NCI-H526 (cell line): ENCODE measurements around the gene HNRNPUL1.
A peak's percentile ranks its signal among the peaks of the same experiment; 100 is the strongest.

ENCODE experiments used
- DNase-seq, 2 experiments: peaks; one replicate each; lab custom pipeline; 2025; lab: John Stamatoyannopoulos, UW

Gene HNRNPUL1

DNA sequence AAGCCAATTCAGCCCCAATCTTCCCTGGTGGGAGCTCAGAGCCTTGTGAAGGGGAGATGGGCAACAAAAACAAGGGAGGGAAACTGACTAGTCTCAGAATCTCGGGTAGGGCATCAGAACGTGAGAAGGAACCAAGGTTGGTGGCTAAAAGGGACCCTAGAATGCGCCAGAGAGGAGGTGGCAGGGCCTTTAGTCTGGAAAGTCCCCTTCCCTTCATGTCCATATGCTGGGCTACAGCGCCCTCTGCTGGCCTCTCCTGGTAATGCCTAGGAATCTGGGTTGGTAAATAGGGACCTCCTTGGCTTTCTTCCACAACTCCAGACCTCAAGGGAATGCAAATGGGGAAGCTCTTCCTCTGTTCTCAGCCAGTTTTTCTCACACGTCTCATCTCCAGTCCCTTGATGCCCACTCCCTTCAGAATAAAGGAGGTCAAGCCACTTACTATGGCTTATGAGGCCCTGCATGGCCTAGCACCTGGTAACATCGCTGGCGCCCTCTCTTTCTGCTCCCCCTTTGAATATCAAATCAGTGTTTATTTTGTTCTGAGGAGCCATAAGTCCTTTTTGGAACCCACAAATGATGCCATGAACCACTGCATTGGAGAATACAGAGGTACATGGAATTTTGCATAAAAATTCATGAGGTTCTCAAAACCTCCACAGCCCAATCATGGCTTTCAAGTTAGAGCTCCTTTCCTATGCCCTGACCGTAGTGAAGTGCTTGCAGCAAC is 44.4 kb downstream of the HNRNPUL1 start:
- peak; percentile 73 to 93 for DNase-seq

DNA sequence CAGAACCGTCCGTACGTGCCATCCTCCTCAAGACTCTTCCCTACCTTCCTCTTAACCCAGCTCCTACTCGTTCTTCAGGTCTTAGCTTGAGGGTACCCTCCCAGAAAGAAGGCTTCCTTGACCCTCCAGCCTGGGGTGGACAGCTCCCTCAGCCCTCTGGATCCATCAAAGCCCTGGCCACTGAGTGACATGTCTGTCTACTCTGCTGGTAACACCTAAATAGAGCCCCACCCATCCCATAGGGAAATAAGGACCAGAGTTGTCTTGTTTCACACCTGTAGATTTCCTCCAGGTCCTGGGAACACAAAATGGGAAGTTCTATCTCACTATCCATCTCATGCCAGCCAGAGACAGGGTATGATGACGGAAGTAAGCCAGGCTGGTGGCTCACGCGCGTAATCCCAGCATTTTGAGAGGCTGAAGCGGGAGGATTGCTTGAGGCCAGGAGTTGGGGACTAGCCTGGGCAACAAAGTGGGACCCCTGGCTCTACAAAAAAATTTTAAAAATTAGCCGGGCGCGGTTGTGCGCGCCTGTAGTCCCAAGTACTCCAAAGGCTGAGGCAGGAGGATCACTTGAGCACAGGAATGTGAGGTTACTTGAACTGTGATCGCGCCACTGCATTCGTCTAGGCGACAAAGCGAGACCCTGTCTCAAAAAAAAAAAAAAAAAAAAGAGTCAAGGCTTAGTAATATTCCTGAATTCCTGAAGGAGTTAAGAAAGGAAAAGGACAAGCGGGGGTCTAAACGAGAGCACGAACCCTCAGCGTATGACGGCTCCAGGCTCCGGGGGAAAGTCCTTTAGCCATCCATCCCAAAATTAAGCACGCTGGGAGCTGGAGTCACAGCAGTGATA is 45.2 kb downstream of the HNRNPUL1 start:
- peak in 1 of 2 experiments; percentile 43 for DNase-seq

DNA sequence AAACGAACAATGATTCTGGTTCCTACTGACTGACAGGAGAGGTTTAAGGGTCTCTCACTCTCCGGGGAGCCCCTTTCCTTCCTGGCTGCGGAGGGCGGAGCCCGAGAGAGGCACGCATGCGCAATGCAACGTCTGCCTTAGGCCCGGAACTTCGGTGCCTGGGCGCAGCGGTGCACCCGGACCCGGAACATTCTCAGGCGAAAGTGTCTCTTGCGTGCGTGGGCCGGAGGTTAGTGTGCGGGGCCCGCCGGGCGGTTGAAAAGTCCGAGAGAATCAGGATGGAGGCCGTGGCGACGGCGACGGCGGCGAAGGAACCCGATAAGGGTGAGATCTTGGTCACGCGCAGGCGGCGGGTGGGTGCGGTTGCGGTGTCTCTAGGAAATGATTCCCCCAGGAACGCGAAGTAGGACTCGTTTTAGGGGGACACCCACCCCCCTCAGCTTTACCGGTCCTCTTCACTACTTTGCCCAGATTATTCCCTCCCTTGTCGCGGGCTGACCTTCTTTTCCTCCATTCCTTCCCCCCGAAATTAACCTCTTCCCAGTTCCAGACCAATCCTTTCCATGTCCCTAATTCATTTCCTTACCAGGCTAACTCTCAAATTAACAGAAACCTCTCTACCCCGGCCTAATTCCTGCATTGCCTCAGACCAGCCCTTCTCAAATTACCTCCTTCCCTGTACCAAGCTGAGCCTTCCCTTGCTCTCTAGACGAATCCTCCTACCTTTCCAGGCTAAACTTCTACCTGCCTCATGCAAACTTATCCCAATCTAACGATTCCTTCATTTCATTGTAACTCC is 46.1 kb downstream of the HNRNPUL1 start, which contains the start of gene CCDC97:
Gene CCDC97, plus strand, starts transcription at position 140 of the 799 bp plus-strand sequence. Its CDS starts 139 bp downstream, at position 279.
- DNase-seq: peak; percentile 72 to 93

DNA sequence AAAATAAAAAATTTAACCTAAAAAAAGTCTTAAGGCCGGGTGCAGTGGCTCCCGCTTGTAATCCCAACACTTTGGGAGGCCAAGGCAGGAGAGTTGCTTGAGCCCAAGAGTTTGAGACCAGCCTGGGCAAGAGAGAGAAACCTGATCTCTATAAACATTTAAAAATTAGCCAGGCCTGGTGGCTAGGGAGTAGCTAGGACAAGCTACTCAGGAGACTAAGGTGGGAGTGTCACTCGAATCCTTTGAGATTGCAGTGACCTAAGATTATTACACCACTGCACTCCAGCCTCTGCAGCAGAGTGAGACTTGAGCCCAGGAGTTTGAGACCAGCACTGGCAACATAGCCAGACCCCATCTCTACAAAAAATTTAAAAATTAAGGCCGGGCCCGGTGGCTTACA is 46.9 kb downstream of the HNRNPUL1 start:
- no peak for DNase-seq

DNA sequence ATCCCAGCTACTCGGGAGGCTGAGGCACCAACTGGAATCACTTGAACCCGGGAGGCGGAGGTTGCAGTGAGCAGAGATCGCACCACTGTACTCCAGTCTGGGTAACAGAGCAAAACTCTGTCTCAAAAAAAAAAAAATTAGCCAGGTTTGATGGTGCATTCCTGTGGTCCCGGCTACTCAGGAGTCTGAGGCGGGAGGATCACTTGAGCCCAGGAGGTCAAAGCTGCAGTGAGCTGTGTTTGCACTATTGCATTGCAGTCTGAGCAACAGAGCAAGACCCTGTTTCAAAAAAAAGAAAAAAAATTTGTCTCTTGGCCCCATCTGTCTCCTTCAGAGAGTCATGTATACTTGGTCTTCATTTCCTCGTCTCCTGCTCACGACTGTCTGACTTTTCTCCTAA is 47.4 kb downstream of the HNRNPUL1 start:
- no peak for DNase-seq

DNA sequence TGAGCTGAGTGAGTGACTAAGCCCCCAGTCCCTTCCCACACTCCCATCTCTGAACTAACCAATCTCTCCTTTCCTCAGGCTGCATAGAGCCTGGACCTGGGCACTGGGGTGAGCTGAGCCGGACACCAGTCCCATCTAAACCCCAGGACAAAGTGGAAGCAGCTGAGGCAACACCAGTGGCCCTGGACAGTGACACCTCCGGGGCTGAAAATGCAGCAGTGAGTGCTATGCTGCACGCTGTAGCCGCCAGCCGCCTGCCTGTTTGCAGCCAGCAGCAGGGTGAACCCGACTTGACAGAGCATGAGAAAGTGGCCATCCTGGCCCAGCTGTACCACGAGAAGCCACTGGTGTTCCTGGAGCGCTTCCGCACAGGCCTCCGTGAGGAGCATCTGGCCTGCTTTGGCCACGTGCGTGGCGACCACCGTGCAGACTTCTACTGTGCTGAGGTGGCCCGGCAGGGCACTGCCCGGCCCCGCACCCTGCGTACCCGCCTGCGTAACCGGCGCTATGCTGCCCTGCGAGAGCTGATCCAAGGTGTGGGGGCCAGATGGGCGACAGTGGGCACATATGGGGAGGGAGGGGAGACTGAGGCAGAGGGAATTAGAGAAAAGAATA is 52.2 kb downstream of the HNRNPUL1 start:
- no peak for DNase-seq

DNA sequence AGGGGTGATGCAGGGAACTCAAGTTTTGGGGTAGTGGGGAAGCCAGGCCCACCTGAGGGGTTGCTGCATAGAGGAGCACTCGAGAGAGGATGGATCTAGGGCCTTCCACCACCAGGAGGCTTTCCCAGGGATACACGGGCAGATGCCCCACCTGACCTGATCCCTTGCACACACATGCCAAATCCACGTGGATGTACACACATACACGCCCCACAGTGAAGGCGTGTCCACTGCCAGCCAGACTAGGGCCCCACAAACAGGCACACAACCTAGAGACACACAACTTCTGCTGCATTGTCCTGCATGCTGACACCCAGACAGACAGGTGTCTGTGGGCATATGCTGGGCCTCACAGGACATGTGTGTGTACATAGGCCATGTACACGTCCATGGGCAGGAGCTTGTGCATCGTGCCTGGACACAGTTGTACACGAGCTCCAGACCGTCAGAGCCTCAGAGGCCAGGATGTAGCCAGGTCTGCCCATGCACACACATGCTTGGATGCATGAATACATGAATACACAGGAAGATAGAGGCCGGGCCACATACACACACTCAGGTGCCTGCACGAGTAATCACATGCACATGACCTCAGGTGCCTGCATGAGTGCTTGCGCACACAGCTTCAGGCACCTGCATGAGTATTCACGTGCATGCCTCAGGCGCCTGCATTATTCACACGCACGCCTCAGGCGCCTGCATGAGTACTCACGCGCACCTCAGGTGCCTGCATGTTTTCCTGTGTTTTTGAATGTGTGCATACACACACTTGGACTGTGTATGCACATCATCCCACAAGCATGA is 54.7 kb downstream of the HNRNPUL1 start:
- no peak for DNase-seq

DNA sequence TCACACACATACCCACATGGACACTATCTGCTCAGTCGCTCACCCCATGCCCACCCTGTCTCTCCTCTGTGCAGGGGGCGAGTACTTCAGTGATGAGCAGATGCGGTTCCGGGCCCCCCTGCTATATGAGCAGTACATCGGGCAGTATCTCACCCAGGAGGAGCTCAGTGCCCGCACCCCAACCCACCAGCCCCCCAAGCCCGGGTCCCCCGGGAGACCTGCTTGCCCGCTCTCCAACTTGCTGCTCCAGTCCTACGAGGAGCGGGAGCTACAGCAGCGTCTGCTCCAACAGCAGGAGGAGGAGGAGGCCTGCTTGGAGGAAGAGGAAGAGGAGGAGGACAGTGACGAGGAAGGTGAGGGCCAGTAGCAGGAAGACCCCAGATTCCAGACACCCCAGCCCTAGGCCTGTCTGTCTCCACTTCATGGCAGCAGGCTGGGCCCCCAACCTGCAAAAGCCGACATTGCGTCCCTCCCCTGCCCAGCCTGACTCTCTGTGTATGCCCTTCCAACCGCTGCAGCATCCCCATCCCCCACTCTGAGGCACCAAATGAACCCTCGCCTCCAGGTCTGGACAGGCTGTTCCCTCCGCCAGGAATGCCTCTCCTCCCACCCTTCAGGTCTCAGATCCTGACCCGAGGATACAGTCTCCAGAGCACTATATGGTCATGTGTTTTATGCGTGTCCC is 55.5 kb downstream of the HNRNPUL1 start:
- DNase-seq: no peak

DNA sequence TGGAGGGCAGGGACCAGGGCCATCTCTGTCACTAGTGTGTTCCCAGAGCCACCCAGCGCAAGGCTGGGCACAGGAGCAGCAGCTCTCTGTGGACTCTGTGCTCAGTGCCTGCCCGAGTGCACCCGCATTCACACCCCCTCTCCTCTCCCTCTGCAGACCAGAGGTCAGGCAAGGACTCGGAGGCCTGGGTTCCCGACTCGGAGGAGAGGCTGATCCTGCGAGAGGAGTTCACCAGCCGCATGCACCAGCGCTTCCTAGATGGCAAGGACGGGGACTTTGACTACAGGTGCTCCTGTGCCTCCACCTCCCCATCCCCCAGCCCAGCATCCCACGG is 56.0 kb downstream of the HNRNPUL1 start:
- DNase-seq: no peak

DNA sequence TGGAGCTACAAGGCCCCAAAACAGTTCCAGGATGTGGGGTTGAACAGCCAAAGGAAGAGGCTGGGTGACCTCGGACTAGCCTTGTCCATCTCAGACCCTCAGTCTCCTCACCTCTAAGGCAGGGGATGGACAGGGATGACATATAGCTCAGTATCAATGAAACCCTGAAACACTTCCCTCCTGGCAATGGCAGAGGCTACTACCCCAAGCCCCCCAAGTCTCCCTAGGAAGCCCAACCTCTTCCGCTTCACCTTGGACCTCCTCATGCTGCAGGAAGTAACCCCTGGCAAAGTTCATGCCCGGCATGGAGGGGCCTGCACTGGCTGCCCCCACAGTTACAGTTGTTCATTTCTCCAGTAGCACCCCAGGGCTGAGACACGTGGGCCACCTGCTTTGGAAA is 56.4 kb downstream of the HNRNPUL1 start:
- no peak for DNase-seq

DNA sequence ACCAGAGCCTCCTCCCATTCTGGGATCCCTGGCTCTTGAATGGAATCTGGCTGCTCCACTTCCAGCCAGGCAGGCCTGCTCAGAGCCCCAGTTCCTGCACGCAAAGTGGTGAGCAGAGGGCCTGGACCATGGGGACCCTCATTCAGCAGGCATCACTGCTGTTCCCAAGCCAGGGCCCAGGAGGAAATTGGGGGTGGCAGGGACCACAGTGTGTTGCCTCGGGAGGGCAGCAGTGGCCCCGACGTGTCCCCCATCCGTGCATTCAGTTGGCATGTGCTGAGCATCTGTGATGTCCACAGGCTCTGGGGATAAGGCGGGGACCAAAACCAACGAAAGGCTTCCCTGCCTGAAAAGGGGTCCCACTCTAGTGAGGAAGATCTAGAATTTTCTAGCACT is 57.0 kb downstream of the HNRNPUL1 start:
- DNase-seq: no peak

DNA sequence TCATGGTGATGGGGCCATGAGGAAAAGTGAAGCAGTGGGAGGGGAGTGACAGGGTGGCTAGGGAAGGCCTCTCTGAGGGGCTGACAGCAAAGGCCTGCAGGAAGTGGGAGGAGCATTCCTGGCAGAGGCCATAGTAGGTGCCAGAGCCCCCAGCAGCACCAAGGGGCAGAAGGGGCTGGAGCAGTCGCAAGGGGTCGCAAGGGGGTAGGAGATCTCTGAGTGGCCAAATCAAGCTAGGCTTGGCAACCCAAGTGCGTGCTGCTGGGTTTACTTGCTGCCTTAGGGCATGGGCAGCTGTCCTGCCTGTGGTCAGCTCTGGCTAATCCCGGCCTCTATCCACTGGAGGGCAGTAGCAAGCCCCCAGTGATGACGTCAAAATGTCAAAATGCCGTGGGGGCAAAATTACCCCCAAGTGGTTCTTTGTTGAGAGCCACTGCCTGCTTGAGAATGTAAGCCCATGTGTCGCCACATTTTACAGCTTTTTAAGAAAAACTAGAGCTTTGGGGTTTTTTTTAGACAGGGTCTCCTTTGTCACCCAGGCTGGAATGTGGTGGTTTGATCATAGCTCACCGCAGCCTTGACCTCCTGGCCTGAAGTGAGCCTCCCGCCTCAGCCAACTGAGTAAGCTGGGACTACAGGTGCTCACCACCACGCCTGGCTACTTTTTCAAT is 57.6 kb downstream of the HNRNPUL1 start:
- peak in 1 of 2 experiments; percentile 31 for DNase-seq

DNA sequence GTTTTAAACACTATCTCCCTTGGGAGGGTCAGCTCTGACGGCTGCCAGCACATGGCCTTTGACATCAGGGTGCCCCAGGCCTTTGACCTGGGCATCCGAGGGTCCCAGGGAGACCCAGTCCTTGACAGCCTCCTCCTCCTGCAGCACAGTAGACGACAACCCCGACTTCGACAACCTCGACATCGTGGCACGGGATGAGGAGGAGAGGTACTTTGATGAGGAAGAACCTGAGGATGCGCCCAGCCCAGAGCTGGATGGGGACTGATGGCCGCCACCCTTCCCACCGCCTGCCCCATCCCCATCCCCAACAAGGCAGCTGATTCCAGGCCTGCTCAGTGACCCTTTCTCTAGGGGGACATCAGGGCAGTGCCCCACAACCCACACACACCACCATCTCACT is 58.3 kb downstream of the HNRNPUL1 start:
- DNase-seq: no peak

DNA sequence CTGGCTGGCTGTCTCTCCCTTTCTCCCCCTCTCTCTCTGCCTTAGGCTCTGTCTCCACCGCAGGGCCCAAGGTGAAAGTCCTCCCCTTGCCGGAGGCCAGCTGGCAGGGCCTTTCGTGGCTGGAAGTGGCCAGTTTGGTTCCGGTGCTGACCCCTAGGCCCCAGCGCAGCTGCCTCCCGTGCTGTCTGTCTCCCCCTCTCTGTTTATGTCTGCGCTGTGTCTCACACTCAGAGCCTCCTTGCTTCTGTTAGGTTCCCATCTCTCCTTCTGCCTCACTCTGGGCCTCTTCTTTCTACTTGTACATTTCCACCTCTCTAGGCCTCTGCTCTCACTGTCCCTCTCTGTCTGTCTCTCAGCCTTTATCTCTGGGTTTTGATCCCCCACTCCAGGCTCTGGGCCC is 58.9 kb downstream of the HNRNPUL1 start:
- no peak for DNase-seq

DNA sequence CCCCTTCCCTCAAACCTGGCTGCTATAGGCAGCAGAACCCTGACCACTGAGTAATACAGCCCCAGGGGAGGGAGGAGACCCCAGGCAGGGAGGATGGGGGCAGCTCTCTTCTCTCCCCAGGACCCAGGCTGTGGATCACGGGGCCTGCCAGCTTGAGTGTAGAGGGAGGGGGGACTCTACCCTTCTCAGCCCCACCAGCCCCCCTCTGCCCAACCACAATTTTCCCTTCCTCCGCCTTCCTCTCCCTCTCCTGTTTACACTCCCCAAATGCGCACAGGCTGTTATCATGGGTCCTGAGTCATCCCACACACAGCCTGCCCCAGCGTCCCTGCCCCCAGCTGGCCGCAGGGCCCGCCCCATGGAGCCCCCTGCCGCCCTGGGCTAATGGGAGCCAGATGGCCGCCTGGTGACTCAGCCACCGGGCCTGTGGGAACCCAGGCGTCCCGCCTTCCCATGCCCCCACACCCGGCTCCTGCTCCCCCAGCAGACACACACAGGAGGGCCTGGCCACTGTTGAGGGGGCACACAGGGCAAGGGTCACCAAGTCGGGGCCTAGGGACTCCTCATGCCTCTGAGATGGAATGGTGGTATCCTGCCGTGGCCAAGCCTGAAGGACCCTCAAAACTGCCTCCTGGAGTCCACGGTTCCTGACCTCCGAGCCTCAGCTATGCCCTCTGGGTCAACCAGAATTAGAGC is 59.4 kb downstream of the HNRNPUL1 start:
- DNase-seq: no peak

DNA sequence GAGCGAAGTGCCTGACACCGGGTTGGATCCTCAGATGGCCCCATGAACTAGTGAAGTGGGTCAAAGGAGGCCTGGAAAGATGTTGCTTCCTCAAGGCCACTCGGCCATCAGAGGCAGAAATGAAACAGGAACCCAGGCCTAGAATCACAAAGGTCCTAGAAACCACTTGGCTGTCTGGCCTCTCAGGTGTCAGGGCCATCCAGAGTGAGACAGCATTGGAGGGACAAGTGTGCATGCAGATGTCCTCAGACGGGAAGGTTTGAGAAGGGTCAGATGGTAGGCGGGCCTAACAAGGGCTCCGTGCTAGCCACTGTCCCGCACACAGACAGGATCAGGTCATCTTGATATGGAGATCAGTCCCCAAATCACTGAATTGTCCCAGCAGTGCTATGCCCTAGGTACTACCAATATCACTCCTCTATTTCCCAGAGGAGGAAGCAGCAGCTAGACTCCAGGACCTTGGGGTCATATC is 60.1 kb downstream of the HNRNPUL1 start:
- DNase-seq: no peak

DNA sequence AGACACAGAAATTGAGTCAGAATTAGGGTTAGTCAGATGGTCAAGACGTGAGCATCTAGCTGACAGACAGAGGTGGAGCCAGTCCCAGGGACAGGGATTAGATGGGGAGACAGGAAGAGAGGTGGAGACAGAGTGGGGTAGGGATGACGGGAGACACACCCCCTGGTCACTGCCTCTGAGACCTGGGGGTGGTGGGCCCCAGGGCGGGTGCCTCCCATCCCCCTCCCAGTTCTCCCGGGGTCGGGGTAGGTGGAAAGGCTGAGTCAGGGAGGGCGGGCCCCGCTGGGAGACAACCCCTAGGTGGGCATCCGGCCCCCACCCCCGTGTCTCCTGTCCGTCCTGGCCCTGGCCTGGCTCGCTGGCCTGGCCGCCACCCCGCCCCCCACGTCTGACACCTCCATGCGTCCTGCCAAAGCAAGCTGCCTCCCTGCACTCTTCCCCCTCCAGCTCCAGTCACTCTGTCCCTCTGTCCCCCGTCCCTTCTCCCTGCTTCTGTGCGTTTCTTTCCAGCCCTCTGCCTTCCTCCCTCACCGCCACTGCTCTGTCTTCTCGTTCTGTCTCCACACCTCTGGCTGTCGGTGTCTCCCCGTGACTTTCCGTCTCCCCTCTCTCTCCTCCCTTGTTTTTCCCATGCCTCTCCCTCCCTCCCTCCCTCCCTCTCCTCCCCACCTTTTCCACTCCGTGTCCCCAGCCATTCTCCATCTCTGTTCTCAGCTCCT is 60.9 kb downstream of the HNRNPUL1 start:
- no peak for DNase-seq

DNA sequence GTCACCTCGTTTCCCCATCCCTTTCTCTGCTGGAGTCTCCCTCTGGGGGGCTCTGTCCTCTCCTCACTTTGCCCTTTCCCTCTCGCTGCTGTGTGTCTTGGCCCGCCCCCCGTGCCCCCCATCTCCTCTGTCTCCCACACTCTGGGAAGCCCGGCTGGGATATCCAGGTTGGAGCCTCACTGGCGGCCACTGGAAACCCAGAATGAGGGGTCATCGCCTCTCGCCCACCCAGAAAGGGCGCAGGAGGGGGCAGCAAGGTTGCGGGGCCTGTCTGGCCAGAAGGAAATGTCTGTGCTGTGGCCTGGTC is 61.4 kb downstream of the HNRNPUL1 start:
- no peak for DNase-seq
